ENCODE results near the gene SLC4A8.
"Not testable (repeated sequence)": the region's sequence is repeated elsewhere in the genome, so short reads cannot be mapped to it uniquely, and the experiment has no call there.

SLC4A8 gene

GRCh38 chr12:51511546-51512260 is 87.1 kb downstream of the SLC4A8 start:
- Histone ChIP-seq H3K4me3 (ENCODE audit: low read length in 2 of 2) (no peak overlapping the region), H3K36me3 (ENCODE audit: control insufficient read depth in 2 of 2, insufficient read depth in 2 of 2, low read length in 2 of 2) (no peaks in the 10 kb centered on the region), H3K4me1 (ENCODE audit: control insufficient read depth, insufficient read depth, low read length) (no peaks in the 10 kb centered on the region), H3K27me3 (ENCODE audit: control insufficient read depth in 1 of 2, insufficient read depth in 2 of 2, low read length in 2 of 2) (peaks cover 0 to 2% of the 10 kb centered on the region in 2 donors), H3K9ac (ENCODE audit: low read length in 2 of 2) (no peak overlapping the region), H3K9me3 (ENCODE audit: control insufficient read depth in 2 of 2, low read length in 2 of 2) (no peaks in the 10 kb centered on the region), H3K27ac (ENCODE audit: low read length) (no peak overlapping the region)

- H3K9ac ChIP-seq (ENCODE audit: low read length in 2 of 2): no peak overlapping the region
- H3K27ac ChIP-seq (ENCODE audit: low read length): no peak overlapping the region
- peaks cover 0 to 2% of the 10 kb centered on the region in 2 donors for H3K27me3 ChIP-seq (ENCODE audit: control insufficient read depth in 1 of 2, insufficient read depth in 2 of 2, low read length in 2 of 2)
- no peaks in the 10 kb centered on the region for H3K9me3 ChIP-seq (ENCODE audit: control insufficient read depth in 2 of 2, low read length in 2 of 2)
- H3K36me3 ChIP-seq (ENCODE audit: control insufficient read depth in 2 of 2, insufficient read depth in 2 of 2, low read length in 2 of 2): no peaks in the 10 kb centered on the region
- H3K4me3 ChIP-seq (ENCODE audit: low read length in 2 of 2): no peak overlapping the region
- no peaks in the 10 kb centered on the region for H3K4me1 ChIP-seq (ENCODE audit: control insufficient read depth, insufficient read depth, low read length)
Observed at GRCh38 chr12:51512438-51512837, 87.8 kb downstream of the SLC4A8 start.

- H3K36me3 ChIP-seq (ENCODE audit: control insufficient read depth in 2 of 2, insufficient read depth in 2 of 2, low read length in 2 of 2); H3K4me1 ChIP-seq (ENCODE audit: control insufficient read depth, insufficient read depth, low read length); H3K27me3 ChIP-seq (ENCODE audit: control insufficient read depth in 1 of 2, insufficient read depth in 2 of 2, low read length in 2 of 2); H3K9me3 ChIP-seq (ENCODE audit: control insufficient read depth in 2 of 2, low read length in 2 of 2); H3K9ac ChIP-seq (ENCODE audit: low read length in 2 of 2); H3K27ac ChIP-seq (ENCODE audit: low read length); H3K4me3 ChIP-seq (ENCODE audit: low read length in 2 of 2): not testable (repeated sequence)
Observed at GRCh38 chr12:51515037-51515436, 90.4 kb downstream of the SLC4A8 start.

GRCh38 chr12:51517316-51517715 is 92.7 kb downstream of the SLC4A8 start:
- Histone ChIP-seq H3K9me3 (ENCODE audit: control insufficient read depth in 2 of 2, low read length in 2 of 2) (no peaks in the 10 kb centered on the region), H3K4me3 (ENCODE audit: low read length in 2 of 2) (no peak overlapping the region)

GRCh38 chr12:51517800-51518199 is 93.2 kb downstream of the SLC4A8 start:
- Histone ChIP-seq H3K36me3 (ENCODE audit: control insufficient read depth in 2 of 2, insufficient read depth in 2 of 2, low read length in 2 of 2) (no peaks in the 10 kb centered on the region), H3K9me3 (ENCODE audit: control insufficient read depth in 2 of 2, low read length in 2 of 2) (no peaks in the 10 kb centered on the region), H3K4me1 (ENCODE audit: control insufficient read depth, insufficient read depth, low read length) (no peaks in the 10 kb centered on the region), H3K4me3 (ENCODE audit: low read length in 2 of 2) (no peak overlapping the region), H3K27me3 (ENCODE audit: control insufficient read depth in 1 of 2, insufficient read depth in 2 of 2, low read length in 2 of 2) (peaks cover 0 to 2% of the 10 kb centered on the region in 2 donors), H3K27ac (ENCODE audit: low read length) (no peak overlapping the region), H3K9ac (ENCODE audit: low read length in 2 of 2) (no peak overlapping the region)

More at GRCh38 chr12:51517316-51517715, 92.7 kb downstream of the SLC4A8 start:
- H3K9ac ChIP-seq (ENCODE audit: low read length in 2 of 2): no peak overlapping the region
- no peaks in the 10 kb centered on the region for H3K4me1 ChIP-seq (ENCODE audit: control insufficient read depth, insufficient read depth, low read length)
- no peak overlapping the region for H3K27ac ChIP-seq (ENCODE audit: low read length)
- H3K36me3 ChIP-seq (ENCODE audit: control insufficient read depth in 2 of 2, insufficient read depth in 2 of 2, low read length in 2 of 2): no peaks in the 10 kb centered on the region
- H3K27me3 ChIP-seq (ENCODE audit: control insufficient read depth in 1 of 2, insufficient read depth in 2 of 2, low read length in 2 of 2): peaks cover 0 to 2% of the 10 kb centered on the region in 2 donors

- Histone ChIP-seq H3K9me3 (ENCODE audit: control insufficient read depth in 2 of 2, low read length in 2 of 2) (no peaks in the 10 kb centered on the region), H3K9ac (ENCODE audit: low read length in 2 of 2) (no peak overlapping the region), H3K36me3 (ENCODE audit: control insufficient read depth in 2 of 2, insufficient read depth in 2 of 2, low read length in 2 of 2) (no peaks in the 10 kb centered on the region), H3K4me3 (ENCODE audit: low read length in 2 of 2) (no peak overlapping the region), H3K4me1 (ENCODE audit: control insufficient read depth, insufficient read depth, low read length) (no peaks in the 10 kb centered on the region), H3K27ac (ENCODE audit: low read length) (no peak overlapping the region), H3K27me3 (ENCODE audit: control insufficient read depth in 1 of 2, insufficient read depth in 2 of 2, low read length in 2 of 2) (peaks cover 0 to 2% of the 10 kb centered on the region in 2 donors)
Observed at GRCh38 chr12:51519755-51520154, 95.1 kb downstream of the SLC4A8 start.

- Histone ChIP-seq H3K27ac (ENCODE audit: low read length) (no peak overlapping the region), H3K4me1 (ENCODE audit: control insufficient read depth, insufficient read depth, low read length) (no peaks in the 10 kb centered on the region), H3K27me3 (ENCODE audit: control insufficient read depth in 1 of 2, insufficient read depth in 2 of 2, low read length in 2 of 2) (no peaks in the 10 kb centered on the region), H3K9ac (ENCODE audit: low read length in 2 of 2) (no peak overlapping the region), H3K9me3 (ENCODE audit: control insufficient read depth in 2 of 2, low read length in 2 of 2) (no peaks in the 10 kb centered on the region), H3K36me3 (ENCODE audit: control insufficient read depth in 2 of 2, insufficient read depth in 2 of 2, low read length in 2 of 2) (no peaks in the 10 kb centered on the region), H3K4me3 (ENCODE audit: low read length in 2 of 2) (no peak overlapping the region)
Observed at GRCh38 chr12:51520576-51521325, 96.1 kb downstream of the SLC4A8 start.

GRCh38 chr12:51521554-51522276 is 97.1 kb downstream of the SLC4A8 start:
- no peaks in the 10 kb centered on the region for H3K9me3 ChIP-seq (ENCODE audit: control insufficient read depth in 2 of 2, low read length in 2 of 2)
- H3K27ac ChIP-seq (ENCODE audit: low read length): no peak overlapping the region
- H3K27me3 ChIP-seq (ENCODE audit: control insufficient read depth in 1 of 2, insufficient read depth in 2 of 2, low read length in 2 of 2): no peaks in the 10 kb centered on the region
- H3K4me1 ChIP-seq (ENCODE audit: control insufficient read depth, insufficient read depth, low read length): no peaks in the 10 kb centered on the region
- no peak overlapping the region for H3K9ac ChIP-seq (ENCODE audit: low read length in 2 of 2)
- no peaks in the 10 kb centered on the region for H3K36me3 ChIP-seq (ENCODE audit: control insufficient read depth in 2 of 2, insufficient read depth in 2 of 2, low read length in 2 of 2)
- no peak overlapping the region for H3K4me3 ChIP-seq (ENCODE audit: low read length in 2 of 2)

GRCh38 chr12:51522696-51523095 is 98.1 kb downstream of the SLC4A8 start:
- Histone ChIP-seq H3K9me3 (ENCODE audit: control insufficient read depth in 2 of 2, low read length in 2 of 2) (no peaks in the 10 kb centered on the region), H3K36me3 (ENCODE audit: control insufficient read depth in 2 of 2, insufficient read depth in 2 of 2, low read length in 2 of 2) (no peaks in the 10 kb centered on the region), H3K4me3 (ENCODE audit: low read length in 2 of 2) (no peak overlapping the region), H3K4me1 (ENCODE audit: control insufficient read depth, insufficient read depth, low read length) (no peaks in the 10 kb centered on the region), H3K27me3 (ENCODE audit: control insufficient read depth in 1 of 2, insufficient read depth in 2 of 2, low read length in 2 of 2) (no peaks in the 10 kb centered on the region), H3K9ac (ENCODE audit: low read length in 2 of 2) (no peak overlapping the region), H3K27ac (ENCODE audit: low read length) (no peak overlapping the region)

GRCh38 chr12:51524386-51524901 is 99.8 kb downstream of the SLC4A8 start:
- Histone ChIP-seq H3K9me3 (ENCODE audit: control insufficient read depth in 2 of 2, low read length in 2 of 2) (no peaks in the 10 kb centered on the region), H3K27ac (ENCODE audit: low read length) (no peak overlapping the region), H3K36me3 (ENCODE audit: control insufficient read depth in 2 of 2, insufficient read depth in 2 of 2, low read length in 2 of 2) (no peaks in the 10 kb centered on the region), H3K4me1 (ENCODE audit: control insufficient read depth, insufficient read depth, low read length) (no peaks in the 10 kb centered on the region), H3K9ac (ENCODE audit: low read length in 2 of 2) (no peak overlapping the region), H3K27me3 (ENCODE audit: control insufficient read depth in 1 of 2, insufficient read depth in 2 of 2, low read length in 2 of 2) (peaks cover 0 to 4% of the 10 kb centered on the region in 2 donors), H3K4me3 (ENCODE audit: low read length in 2 of 2) (no peak overlapping the region)

Data from stomach smooth muscle (tissue), 2 donors.